ENCODE measurements around the gene ADPRH.

Gene ADPRH

DNA sequence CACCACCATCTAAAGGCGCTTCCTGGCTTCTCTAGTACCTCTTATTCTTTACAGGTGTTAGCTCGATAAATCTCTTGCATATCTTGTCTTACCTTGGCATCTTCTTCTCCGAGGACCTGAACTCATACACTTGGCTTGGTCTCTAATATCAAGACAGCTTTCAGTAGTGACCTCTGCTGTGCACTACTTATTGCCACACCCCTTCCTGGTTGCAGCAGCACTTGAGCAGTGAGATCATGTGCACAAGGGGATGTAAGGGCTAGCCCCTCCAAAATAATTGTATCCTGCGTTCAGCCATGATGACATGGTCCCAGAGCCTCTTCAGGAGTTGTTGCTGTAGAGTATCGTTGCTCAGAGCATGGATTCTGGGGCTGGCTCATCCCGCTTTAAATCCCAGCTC is 17.1 kb downstream of the ADPRH start:
- DNase-seq (ENCODE audit: low read depth in 2 of 2), result no peak

DNA sequence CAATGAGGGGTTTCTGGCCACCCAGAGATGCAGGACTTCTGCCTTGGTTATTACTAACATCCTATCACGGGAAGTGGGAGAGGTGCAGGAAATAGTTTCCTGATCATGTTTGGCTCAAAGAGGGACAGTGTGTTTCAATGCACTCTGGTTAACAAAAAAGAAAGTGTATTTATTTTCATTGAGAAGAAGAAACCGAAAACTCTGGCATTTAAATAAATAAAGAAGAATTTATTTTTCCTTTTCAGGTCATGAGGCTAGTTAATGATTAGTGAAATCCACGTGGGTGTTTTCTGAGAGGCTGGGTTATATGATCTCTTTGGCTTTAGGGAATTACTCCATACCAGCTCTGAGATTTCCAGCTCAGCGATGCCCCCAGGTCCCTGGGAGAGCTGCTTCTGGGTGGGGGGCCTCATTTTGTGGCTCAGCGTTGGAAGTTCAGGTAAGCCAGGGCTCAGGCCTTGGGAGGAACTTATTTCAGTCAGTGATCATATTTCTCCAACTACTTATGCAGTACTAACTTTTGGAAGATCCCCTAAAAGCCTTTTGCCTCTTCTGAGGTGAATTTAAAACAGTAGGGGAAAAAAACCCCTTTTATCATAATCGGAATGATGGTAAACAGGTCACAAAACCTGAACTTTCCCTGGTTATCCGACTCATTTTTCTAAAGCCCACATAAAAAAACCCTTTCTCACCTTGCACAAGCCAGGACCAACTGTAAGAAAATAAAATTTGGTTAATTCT is 18.4 kb downstream of the ADPRH start, which contains the start of gene PLA1A:
PLA1A (plus strand) TSS at position 338 of the 741 bp plus-strand sequence; CDS start at position 367, 29 bp downstream.
- DNase-seq (ENCODE audit: low read depth in 2 of 2), result no peak

GRCh38 chr3:119598410-119599098 is 19.3 kb downstream of the ADPRH start:
- DNase-seq (ENCODE audit: low read depth in 2 of 2), result no peak

DNA sequence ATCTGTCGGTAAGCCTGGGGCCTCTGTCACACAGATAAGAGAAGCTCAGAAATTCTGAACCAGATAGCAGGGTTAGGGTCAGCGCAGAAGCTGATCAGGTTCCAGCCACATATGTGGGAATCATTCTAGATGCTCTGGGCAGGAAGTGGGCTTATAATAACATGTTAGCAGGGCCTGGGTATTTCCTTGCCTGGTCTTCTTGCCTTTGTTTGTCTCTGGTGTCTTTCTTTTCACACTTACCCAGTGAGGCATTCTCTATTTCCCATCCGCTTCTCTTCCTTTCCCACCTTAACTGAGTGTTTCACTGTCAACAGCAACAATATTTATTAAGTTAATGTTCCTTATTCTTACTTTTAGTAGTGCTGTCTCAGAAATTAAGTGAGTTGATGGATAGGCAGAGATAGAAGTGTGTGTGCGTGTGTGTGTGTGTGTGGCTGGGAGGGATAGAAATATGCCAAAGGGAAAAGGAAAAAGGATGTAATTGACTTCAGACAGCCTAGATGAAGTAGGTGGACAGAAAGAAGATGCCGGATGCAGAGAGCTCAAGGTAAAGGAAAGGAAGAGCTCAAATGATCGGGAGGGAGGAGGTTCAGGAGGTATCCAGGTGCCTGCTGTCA is 20.4 kb downstream of the ADPRH start:
- no peak for DNase-seq (ENCODE audit: low read depth in 2 of 2)

- DNase-seq (ENCODE audit: low read depth in 2 of 2), result no peak
Observed at GRCh38 chr3:119600732-119601131, 21.4 kb downstream of the ADPRH start.

DNA sequence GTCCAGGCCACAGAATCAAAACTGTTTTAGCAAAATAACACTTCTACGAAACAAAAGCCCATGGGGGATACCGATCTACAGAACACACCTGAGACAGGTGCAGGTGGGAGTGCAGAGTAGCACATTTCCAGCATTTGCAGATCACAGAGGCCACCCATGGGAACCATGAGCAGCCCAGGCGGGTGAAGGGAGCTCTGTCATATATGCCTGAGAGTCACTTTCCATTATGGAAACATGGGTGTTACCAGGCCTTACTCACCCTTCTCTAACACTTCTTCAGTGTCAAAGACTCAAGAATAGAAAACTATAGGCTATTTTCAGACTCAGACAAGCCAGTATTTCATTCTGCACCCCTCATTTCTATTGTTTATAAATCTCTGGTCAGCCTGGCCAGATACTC is 21.9 kb downstream of the ADPRH start:
- no peak for DNase-seq (ENCODE audit: low read depth in 2 of 2)

DNA sequence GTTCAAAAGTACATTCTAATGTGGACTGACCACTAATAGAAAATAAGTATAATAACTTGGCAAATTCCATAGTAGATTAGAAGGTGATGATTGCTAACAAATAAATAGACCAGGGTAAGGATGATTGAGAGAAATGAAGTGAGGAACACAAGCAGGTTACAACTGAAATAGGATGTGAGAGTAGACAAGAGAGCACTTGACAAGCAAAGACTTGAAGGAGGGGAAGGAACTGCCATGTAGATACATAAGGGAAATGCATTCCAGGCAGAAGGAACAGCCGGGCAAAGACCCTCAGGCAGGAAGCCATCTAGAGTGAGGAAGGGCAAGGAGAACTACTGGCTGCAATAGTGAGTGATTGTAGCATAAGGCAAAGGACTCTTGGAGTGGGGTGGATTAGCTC is 23.4 kb downstream of the ADPRH start:
- DNase-seq (ENCODE audit: low read depth in 2 of 2), result no peak

- DNase-seq (ENCODE audit: low read depth in 2 of 2), result peak; percentile 19 to 32
Observed at GRCh38 chr3:119604878-119605277, 25.6 kb downstream of the ADPRH start.

GRCh38 chr3:119608405-119609000 is 29.2 kb downstream of the ADPRH start:
- no peak for DNase-seq (ENCODE audit: low read depth in 2 of 2)

DNA sequence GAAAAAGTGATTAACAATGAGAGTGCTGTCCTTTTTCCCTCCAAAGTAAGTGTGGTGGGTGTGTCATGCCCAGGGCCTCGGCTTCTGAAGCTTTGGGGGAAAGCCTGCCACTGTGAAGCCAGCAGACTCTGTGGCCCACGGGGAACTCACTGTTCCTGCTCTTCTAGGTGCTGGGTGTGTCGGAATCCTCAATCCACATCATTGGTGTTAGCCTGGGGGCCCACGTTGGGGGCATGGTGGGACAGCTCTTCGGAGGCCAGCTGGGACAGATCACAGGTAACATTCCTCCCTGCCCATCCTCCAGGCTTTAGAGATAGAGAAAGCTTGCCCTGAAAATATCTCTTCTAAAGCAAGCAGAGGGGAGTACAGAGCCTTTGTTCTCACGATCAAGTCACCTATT is 30.0 kb downstream of the ADPRH start:
- no peak for DNase-seq (ENCODE audit: low read depth in 2 of 2)

DNA sequence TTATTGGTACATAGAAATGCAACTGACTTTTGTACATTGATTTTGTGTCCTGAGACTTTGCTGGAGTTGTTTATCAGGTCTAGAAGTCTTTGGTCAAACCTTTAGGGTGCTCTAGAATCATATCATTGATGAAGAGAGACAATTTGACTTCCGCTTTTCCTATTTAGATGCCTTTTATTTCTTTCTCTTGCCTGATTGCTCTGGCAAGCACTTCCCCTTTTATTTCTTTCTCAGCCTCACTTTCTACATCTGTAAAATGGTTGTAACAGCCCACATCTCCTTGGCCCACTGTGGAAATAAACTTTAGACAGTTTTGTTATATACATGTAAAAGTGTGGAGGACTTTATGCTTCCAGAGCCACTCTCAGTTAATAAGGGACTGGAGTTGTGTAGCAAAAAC is 32.4 kb downstream of the ADPRH start:
- DNase-seq (ENCODE audit: low read depth in 2 of 2), result no peak

DNA sequence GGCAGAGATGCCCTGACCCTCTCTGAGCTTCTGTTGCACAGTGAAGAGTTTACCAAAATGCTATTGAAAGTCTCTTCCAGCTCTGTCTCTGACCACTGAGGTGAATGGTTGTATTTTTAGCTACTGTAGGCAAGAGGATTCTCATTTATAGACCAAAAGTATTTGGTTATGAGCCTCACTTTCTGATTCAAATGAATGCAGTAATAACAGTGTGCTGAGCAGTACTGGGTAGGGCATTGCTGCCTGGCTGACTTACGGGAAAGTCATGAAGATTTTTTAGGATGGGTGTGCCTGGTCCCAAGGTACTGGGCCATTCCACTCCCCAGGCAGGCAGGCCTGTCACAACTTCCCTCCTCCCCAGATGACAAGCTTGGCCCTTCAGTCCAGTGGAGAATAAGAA is 33.9 kb downstream of the ADPRH start:
- no peak for DNase-seq (ENCODE audit: low read depth in 2 of 2)

DNA sequence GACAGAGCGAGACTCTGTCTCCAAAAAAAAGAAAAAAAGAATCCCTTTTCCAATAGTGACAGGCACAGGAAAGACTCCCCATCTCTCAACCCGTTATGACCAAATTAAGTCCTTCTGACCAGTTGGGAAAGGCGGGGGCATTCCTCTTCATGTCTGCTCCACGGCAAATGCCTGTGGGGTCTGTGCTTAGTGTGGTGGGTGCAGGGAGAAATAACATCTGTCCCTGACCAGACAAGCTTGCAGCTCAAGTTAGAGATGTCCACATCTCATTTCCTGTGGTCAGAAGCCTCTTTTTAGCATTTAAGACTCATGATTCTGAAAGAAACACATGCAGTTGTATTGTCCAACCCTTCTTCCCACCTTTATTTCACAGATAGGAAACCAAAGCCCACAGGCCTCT is 34.6 kb downstream of the ADPRH start:
- DNase-seq (ENCODE audit: low read depth in 2 of 2), result no peak

DNA sequence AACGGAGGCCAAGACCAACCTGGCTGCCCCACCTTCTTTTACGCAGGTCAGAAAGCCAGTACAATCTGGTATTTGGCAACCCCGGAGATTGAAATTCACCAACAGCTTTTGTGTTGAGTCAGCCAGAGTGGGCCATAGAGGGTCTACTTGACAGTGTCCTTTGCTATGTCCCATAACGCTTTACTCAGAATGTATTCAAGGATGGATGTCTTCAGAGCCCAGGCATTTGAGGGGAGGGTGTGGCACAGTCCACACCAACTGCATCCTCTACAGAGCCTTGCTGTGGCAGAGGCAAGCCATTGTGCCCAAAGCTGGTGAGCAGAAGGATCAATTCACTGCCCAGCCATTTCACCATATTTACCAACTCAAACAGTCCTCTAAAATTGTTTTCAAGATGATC is 36.8 kb downstream of the ADPRH start:
- no peak for DNase-seq (ENCODE audit: low read depth in 2 of 2)

DNA sequence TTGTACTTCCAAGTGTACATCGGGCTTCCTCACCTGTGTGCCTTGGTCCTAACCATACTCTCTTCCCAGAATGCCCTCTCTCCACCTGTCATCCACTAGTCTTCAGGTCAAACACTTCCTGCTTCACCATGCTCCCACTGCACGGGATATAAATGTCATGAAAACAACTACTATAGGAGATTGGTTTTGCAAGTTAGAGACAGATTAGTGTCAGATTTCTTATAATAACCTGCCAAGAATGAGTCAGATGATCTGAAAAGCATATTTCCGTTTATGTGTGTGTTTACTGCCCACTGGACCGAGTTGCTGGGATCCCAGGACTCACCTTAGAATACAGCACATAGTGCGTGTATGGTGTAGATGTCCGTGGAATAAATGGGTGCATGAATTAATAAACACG is 39.8 kb downstream of the ADPRH start:
- no peak for DNase-seq (ENCODE audit: low read depth in 2 of 2)

DNA sequence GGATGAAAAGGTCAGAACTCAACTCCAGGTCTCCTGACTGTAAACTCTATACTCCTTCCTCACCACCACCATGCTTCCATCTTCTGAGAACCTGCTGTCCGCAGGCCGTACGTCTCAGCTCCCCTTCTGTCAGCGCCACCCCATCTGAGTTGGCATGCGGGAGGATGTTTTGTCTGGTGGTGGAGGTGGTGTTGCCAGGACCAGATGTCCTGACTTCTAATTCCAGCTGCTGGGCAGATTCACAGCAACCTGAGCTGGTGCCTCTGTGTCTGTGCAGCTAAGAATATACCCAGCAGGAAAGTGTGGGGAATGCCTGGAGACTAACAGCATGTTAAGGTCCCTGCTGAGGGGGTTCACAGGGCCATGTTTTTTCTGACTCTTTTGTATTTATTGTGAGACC is 41.6 kb downstream of the ADPRH start:
- no peak for DNase-seq (ENCODE audit: low read depth in 2 of 2)

DNA sequence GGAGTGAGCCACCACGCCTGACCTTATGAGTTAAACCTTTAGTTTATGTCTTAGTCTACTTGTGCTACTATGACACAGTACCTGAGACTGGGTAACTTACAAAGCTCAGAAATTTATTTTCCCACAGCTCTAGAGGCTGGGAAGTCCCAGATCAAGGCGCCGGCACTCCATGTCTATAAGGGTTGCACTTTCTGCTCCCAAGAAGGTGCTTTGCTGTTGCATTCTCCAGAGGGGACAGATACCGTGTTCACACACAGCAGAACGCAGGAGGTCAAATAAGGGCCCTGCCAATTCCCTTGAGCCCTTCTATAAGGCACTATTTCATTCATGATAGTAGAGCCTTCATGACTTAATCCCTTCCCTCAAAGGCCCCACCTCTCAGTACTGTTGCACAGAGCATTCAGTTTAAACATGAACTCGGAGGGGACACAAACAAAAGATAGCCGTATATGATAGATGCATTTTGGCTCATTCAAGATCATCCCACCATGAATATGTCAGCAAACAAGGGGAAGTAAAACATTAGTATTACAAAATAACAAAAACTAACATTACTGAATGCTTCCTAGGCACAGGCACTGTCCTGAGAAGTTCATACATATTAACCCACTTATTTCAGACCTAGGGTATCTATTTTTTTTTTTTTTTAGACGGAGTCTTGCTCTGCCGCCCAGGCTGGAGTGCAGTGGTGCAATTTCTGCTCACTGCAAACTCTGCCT is 44.9 kb downstream of the ADPRH start:
- DNase-seq (ENCODE audit: low read depth in 2 of 2), result no peak

GRCh38 chr3:119625451-119626153 is 46.3 kb downstream of the ADPRH start:
- no peak for DNase-seq (ENCODE audit: low read depth in 2 of 2)

DNA sequence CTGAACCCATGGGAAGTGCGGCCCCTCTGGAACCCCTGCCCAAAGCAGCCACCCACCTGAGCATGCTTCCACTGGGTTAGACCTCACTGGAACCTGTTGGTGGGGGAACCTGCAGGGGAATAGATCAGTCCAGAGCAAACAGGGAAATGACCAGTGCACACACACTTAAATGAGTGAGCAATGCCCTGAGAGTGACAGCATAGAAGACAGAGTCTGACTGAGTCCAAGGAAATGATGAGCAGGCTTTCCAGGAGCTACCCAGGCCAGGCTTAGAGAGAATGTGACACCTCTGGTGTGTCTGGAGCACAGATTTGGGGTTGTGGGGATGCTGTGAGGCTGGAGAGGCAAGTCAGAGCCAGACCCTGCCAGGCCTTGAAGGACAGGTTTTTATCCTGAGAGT is 46.9 kb downstream of the ADPRH start:
- DNase-seq (ENCODE audit: low read depth in 2 of 2), result no peak

DNA sequence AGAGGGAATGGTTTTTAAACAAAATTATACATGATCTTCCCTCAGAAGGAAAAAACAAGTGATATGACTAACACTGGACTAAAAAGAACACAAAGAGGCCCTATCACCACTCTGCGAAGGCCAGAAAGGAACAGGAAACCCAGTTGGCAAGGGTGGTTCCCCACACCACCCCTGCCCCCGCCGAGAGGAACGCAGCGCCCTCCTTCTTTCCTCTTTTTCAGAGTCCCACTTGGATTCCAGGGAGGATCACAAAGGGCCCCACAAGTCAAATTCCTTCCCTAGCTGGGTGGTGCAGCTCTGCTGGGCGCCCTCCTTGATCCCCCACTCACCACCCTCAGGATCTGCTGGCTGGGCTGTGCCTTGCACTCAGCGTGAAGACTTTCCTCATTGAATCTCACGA is 48.2 kb downstream of the ADPRH start:
- DNase-seq (ENCODE audit: low read depth in 2 of 2), result no peak

DNA sequence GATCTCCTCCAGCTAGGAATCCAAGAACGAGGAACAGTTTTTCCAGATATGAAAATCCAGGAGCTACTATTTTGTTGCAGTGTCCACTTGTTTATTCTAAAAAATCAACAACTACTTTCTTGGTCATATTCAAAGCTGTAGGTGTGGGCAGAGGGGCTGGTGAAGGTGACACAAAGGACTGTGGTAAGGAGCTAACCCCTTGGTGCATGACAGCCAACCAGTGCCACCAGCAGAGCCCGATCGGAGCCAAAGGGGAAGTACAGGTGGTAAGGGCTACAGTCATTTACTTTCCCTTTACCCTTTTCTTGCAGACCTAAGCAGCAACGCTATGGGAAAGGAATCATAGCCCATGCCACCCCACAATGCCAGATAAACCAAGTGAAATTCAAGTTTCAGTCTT is 49.1 kb downstream of the ADPRH start:
- DNase-seq (ENCODE audit: low read depth in 2 of 2), result no peak
